Measurements from ENCODE around the gene COX20.

GRCh38 chr1:244817415-244817894 is 18.0 kb upstream of the COX20 start:
- no peak for TF ChIP-seq ZNF423 (CRISPR knock-in tag; IDR thresholded peaks at IDR 0.05)
- no peak for TF ChIP-seq CTCF (IDR thresholded peaks at IDR 0.05)
- TF ChIP-seq USF2 (CRISPR knock-in tag; IDR thresholded peaks at IDR 0.05), result no peak
- no peak for TF ChIP-seq NR1H2 (CRISPR knock-in tag; IDR thresholded peaks at IDR 0.05)
- no peak for TF ChIP-seq MAX (CRISPR knock-in tag; IDR thresholded peaks at IDR 0.05)
